Lower leg skin (tissue), 3 donors: ENCODE measurements around the gene RAB3D.

Experiments used
- POLR2A ChIP-seq, 2 donors: fragments of 450-650 bp; IDR thresholded peaks; one replicate each; pipeline ENCODE4 v1.6.1; 2016 to 2017; ENCODE audit warnings: antibody characterized with exemption in 2 of 2, mild to moderate bottlenecking in 1 of 2, moderate library complexity in 1 of 2
- TF ChIP-seq, protein P1 (sequence below), 3 donors: fragments of 450-650 bp; IDR thresholded peaks; one replicate each; pipeline ENCODE4 v1.5.1; 2016; ENCODE audit warnings: antibody characterized with exemption in 3 of 3, mild to moderate bottlenecking in 3 of 3, moderate library complexity in 2 of 3

DNA sequence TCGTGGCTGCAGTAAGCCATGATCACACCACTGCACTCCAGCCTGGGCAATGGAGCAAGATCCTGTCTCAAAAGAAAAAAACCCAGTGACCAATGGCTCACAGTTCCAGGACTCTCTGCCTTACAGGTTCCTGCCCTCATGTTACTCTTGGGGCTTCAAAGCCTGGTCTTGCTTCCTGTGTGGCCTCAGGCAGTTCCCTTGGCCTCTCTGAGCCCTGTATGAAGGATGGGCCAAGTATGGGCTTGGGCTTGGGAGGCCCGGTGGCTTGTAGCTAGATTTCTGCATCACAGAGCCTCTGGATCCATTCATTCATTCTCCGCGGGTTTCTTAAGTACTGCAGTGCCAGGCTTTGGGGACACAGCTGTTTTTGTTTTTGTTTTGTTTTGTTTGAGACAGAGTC, 44.3 kb downstream of the RAB3D start:
- TF ChIP-seq, protein P1, sequence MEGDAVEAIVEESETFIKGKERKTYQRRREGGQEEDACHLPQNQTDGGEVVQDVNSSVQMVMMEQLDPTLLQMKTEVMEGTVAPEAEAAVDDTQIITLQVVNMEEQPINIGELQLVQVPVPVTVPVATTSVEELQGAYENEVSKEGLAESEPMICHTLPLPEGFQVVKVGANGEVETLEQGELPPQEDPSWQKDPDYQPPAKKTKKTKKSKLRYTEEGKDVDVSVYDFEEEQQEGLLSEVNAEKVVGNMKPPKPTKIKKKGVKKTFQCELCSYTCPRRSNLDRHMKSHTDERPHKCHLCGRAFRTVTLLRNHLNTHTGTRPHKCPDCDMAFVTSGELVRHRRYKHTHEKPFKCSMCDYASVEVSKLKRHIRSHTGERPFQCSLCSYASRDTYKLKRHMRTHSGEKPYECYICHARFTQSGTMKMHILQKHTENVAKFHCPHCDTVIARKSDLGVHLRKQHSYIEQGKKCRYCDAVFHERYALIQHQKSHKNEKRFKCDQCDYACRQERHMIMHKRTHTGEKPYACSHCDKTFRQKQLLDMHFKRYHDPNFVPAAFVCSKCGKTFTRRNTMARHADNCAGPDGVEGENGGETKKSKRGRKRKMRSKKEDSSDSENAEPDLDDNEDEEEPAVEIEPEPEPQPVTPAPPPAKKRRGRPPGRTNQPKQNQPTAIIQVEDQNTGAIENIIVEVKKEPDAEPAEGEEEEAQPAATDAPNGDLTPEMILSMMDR (IDR thresholded peaks at IDR 0.05): no peak
- no peak for TF ChIP-seq POLR2A (IDR thresholded peaks at IDR 0.05)
